Stimulated activated CD4-positive, alpha-beta T cell treated with anti-CD3 and anti-CD28 coated beads, Interleukin-1b, Interleukin-23, amount 100 ng/mL, for 4 hours (primary cell): ENCODE results near the gene TCP11X2.
"Not testable (repeated sequence)": the region's sequence is repeated elsewhere in the genome, so short reads cannot be mapped to it uniquely, and the experiment has no call there.

Source experiments
- DNase-seq, 2 donors: peaks; one replicate each; pipeline ENCODE4 v3.0.0-alpha.2; 2020; ENCODE audit warnings: low read depth in 2 of 2

The TCP11X2 gene

DNA sequence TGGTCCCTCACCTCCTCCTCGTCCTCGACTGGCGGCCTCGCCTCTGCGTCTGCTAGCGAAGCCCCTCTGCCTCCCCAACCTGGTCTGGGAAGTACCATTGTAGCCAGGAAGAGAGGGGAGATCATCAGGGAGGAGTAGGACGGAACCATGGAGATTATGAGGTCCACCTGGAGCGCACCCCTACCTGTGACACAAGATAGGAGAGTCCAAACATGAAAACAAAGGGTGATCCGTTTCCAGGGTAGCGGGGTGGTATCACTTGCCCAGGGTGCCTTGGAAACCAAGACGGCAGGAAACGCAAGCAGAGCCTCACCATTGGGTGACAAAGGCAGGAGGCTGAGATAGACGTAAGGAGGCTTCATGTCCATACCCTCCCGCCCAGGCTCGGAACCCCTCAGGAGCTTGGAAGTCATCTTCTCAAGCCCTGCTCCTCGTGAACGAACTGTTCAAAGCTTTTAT, at the start of gene TCP11X2:
Gene TCP11X2 (minus strand): TSS at position 51 of the 459 bp plus-strand sequence.
- DNase-seq = not testable (repeated sequence)

DNA sequence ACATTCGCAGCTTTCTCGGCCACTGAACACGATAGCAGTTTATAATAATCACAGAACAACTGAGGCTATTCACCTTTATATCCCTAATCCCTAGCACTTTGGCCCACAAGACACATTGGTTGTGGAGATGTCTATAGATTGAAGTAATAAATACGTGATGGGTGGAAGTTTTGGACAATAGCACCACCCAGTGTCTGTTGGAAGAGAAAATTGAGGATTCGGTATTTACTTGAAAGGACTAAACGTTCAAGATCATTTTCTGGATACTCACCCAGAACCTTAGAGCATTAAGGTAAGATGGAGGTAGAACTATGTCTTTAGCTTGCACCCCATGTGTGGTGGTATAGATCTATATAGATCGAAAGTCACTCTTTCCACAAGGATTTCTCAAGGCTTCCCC, 45.7 kb upstream of the TCP11X2 start:
- no peak for DNase-seq

DNA sequence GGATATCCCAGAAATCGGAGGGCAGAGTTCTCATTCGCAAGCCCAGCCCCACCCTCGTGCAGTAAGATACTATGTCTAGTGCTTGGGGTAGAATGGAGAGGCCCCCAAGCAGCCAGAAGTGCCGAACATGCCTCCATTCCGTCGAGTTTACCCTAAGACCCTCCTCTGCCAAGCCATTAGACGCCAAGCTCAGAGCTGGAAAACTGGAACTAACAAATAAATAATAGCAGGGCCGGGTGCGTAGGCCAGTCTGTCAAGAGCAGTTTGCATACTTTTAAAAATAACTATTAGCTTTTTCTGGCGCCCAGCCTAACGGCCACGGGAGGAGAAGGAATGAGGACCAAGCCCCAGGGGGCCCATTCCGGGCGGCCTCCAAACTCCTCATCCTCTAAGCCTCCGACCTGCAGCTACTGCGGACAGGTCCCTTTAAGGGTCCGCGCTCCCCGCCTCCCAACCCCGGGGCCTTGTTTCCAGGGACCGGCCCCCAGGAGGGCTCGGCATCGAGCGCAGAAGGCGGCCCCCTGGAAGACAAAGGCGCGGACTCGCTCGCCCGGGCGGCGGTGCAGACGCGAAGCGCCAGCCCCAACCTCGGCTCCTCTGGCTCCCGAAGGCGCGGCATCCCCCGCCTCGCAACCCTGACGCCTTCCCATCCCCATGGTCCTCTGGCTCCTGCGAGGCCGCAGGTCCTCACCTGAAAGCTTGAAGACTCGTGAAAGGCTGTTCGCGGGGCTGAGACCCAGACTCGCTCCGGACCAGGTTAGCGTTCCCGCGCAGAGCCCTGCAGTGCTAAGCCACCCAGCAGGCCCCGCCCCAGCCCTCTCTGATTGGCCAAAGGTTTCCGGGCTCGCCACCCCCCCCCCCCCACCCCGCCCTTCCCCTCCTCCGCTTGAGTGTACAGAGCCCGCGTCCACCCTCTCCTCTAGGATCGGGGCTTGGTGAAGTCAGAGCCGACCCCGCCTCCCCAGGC, 44.6 kb upstream of the TCP11X2 start, which contains the start of gene TMSB15A:
Gene TMSB15A (minus strand): TSS at position 765 of the 967 bp plus-strand sequence.
- peak; percentile 45 to 55 for DNase-seq

DNA sequence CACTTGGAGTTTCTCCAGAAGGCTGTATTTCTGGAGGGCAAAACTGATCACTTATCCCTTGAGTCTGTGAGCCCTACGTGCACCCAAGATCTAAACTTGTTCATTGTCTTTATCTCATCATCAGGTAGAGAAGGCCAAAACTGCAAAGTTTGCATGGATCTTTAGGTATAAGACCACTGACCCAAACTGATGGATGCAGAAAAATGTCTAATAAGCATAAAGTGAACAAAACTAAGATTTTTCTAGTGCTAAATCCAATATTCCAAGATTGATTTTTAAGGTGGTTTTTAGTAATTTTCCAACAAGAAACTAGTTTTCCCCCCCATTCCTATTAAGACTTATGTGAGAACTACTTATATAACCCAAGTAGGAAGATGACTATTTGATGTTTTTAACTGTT, 42.9 kb upstream of the TCP11X2 start:
- no peak for DNase-seq

DNA sequence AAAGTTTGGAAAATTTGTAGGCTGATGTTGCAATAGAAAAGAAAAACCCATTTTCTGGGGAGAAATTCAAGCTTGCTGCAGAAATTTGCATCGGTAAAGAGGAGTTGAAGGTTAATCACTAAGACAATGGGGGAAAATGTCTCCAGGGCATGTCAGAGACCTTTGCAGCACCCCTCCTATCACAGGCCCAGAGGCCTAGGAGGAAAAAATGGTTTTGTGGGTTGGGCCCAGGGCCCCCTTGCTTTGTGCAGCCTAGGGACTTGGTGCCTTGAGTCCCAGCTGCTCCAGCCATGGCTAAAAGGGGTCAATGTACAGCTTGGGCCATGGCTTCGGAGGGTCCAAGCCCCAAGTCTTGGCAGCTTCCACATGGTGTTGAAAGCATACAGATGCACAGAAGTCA, 27.1 kb upstream of the TCP11X2 start:
- DNase-seq = no peak

DNA sequence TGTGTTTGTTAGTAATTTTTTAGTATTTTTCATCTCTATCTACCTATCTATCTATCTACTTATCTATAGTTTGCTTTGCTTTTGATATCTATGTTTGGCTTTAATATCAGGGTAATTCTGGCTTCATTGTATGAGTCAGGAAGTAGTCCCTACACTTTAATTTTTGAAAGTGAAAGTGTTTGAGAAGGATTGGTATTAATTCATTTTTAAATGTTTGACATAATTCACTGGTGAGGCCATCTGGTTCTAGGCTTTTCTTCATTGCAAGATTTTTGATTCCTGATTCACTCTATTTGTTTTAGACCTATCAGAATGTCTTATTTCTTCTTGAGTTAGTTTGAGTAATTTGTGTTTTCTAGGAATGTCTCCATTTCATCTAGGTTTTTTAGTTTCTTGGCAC, 20.2 kb upstream of the TCP11X2 start:
- DNase-seq = no peak

DNA sequence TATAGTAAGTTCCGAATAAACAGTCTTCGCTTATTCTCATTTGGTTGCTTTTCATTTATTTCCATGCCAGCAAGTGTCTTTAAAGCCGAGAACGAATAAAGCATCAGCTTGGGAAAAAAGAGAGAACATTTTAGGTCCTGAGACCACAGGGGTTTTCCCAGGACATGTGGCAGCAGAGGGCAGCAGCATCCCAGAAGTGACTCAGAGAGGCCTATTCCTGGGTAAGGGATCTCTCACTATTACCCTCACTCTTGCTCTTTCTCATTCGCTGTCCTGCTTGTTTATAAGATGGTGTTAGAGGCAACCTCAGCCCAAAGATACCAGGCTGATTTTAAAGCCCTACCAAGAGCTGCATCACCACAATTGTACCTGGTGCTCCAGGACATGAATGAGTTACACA, 7.2 kb upstream of the TCP11X2 start:
- DNase-seq = not testable (repeated sequence)

DNA sequence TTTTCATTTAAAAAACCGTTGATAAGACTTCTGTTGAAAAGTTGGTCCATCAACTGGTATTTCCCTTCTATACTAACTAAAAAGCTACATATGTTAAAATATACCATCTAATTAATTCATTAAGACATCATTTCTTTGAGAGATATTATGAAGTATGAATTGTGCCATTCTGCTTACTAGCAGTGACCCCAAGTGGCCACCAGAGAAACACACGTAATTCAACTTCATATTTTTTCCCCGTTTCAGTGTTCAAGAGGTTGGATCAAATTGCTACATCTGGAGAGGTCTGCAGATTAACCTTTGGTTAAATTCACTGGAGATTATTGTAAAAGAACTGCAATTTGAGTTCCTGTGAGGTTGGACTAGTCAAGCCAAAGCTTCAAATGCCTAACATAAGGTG, 1.4 kb downstream of the TCP11X2 start:
- DNase-seq = not testable (repeated sequence)

DNA sequence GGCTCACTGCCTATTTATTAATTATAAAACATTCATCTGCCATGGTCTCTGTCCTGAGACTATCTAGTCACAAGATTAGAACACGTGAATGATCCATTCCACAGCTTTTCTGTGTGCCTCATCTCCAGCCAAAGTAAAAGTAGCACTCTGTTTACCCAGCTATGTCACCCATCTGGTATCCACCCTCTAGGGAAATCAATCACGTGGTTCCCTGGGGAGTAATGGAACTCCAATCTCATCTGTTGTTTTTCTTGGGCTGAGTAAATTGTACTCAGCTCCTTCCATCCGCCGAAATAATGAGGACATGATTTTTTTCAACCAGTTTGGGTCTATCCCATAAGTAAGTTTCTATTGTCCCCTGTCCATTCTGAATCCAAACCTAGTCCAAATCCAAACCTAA, 13.0 kb downstream of the TCP11X2 start:
- DNase-seq = not testable (repeated sequence)

DNA sequence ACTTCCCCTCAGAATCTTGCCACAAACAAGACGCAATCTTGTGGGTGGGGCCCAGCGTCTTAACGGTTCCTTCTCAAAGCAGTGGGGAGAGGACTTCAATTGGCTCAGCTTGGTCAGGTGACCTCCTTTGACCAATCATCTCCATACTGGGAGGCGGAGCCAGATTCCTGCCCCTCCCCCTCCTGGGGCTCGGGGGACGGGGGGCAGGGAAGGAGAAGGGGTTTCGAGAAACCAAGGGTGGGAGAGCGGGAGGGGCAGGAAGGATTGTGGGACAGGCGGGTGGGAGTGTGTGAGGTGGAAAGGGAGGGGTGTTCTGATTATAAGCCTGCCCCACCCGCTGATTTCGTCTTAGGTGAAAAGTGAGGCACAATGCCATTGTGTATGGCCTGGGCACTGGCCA, 31.7 kb downstream of the TCP11X2 start, which contains the start of gene NXF2B:
Gene NXF2B (minus strand): TSS at position 101 of the 400 bp plus-strand sequence. CDS start 59,972 bp downstream, outside the sequence.
- not testable (repeated sequence) for DNase-seq

DNA sequence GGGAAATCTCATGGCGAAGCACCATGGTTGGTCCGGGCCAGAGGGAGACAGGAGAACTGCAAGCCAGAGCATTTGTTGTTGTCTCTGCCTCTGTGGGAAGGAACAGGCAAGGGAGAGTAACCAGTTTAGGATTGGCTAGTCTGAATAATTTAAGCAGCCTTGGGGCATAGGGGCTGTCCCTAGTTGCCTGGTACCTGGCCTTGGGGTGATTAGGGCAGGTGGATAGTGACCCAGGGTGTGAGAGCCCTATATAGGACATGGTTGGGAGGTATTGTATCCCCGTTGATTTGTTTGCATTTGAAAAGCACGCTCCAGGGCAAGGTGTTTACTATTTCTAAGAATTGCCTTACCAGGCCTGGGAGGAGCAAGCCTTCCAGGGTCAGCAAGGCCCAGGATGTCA, 57.1 kb downstream of the TCP11X2 start:
- not testable (repeated sequence) for DNase-seq
